Hematopoietic multipotent progenitor cell treated with erythropoietin and hydrocortisone succinate and interleukin-3 and kit ligand, for 8 days (in vitro differentiated cells): ENCODE results near the gene LFNG.
A peak's percentile ranks its signal among the peaks of the same experiment; 100 is the strongest.
"Not testable (repeated sequence)": the region's sequence is repeated elsewhere in the genome, so short reads cannot be mapped to it uniquely, and the experiment has no call there.

Experiments used
- DNase-seq: peaks from one replicate; pipeline ENCODE4 v3.0.0-alpha.2; 2015

The LFNG gene

DNA sequence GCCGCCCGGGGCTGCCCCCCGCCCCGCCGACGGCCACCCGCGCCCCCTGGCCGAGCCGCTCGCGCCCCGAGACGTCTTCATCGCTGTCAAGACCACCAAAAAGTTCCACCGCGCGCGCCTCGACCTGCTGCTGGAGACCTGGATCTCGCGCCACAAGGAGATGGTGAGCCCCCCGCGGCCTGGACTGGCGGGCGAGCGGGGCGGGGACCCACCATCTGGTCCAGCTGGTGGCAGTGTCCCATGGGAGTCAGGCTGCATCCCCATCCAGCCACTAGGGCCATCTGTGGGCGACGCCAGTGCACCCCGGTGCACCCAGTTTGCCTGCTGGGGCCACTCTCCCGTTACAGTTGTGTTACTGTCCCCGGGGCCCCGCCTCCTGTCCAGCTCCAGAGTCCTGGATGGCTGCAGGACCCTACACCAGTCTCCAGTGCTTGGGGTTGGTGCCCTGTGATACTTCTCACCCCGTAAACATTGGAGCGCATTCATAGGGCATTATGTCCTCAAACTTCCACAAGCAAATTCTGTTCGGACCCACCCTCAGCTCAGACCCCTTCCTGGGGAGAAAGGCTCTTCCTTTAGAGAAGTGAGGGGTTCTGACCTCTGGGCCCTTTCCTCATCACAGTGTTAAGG, 672 bp downstream of the LFNG start:
- DNase-seq, result no peak

DNA sequence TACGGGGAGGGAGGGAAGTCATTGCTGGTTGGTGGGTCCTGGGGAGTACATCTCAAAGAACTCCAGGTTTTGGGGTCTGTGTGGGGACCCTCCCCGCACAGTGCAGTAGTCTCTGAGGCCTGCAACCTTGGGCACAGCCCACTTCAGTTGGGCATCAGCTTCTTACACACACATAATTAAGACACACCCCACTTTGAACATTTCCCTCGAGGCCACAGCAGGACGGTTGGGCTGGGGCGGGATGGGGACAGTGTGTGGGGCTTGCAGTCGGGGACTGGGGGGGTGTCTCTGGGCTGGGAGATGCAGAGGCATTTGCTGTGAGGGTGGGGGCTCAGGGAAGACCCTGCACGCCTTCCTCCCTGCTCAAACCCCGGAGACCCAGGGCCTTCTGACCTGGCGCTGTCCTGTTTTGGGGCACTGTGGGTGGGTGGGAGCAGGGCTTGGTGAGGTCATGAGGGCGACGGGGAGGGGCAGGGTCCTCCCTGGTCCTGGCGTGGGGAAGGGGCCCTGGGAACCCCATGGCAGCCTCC, 1.3 kb downstream of the LFNG start:
- DNase-seq, result peak; percentile 27

DNA sequence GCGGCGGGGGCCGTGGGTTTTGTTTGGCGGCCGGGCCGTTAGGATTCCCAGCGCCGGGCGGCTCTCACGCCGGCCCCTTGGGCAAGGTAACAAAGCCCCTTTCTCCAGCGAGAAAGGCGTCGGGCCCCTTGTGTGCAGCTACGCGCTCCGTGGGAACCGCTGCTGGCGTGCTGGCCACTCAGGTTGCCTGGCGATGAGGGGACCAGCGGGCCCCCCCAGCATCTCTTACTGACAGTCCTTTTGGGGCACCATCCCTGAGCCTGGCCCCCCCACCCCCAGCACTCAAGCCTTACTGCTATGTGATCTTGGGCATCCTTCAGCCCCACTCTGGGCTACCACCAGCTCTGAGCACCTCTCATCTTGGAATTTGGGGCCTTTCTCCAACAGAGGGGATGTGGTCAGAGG, 1.8 kb downstream of the LFNG start:
- no peak for DNase-seq

DNA sequence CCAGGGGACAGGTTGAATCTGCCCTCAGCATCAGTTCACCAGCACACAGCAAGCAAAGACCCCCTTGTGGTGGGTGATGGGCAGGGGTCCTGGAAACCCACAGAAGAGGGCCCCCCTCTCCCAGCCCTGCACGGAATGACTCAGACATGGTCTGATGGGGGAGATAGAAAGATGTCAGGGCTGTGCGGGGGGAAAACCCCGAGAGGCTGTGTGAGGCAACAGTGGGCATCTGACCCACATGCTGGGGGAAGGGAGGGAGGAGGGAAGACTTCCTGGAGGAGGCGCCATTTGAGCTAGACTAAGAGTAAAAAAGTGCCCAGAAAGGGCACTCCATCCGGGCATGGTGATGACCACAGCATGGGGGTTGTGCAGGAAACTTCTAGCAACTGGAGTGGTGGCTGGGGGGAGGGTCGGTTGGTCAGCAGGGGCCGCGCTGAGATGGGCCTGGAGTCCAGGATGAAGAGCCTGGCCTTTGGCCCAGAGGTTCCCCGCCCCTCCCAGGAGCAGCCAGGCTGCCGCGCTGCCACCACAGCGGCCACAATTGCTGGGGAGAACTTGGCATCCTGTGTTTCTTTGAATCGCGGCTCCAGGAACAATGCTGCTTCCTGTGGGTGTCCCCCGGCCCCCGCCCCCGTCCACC, 2.5 kb downstream of the LFNG start:
- peak; percentile 37 for DNase-seq

DNA sequence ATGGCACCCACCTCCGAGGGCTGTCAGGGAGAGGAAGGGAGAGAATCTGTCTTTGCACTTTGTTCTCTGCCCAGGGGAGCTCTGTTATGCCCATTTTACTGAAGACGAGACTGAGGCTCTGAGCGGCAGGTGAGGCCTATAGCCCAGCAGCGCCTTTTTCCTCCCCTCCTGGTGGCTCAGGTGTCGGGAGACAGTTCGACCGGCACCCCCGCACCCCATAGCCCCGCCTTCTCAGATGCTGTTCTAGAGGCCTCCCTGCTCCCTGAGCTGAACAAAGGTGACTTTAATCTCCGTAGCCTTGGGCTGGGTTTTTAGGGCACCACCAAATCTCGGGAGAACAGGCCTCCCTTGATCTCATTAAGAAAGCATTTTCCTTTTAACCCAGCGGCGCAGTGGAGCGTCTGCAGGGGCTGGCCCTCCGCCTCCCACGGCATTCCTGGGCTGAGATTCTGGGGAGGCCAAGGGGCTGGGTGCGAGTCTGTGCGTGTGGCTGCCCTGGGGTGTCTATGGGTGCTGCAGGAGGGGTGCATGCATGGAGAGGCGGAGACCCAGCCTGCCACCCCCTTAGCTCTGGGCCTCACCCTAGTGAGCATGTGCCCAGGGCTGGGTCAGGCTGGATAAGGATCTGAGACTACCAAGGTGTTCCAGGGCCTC, 3.3 kb downstream of the LFNG start:
- DNase-seq, result no peak

DNA sequence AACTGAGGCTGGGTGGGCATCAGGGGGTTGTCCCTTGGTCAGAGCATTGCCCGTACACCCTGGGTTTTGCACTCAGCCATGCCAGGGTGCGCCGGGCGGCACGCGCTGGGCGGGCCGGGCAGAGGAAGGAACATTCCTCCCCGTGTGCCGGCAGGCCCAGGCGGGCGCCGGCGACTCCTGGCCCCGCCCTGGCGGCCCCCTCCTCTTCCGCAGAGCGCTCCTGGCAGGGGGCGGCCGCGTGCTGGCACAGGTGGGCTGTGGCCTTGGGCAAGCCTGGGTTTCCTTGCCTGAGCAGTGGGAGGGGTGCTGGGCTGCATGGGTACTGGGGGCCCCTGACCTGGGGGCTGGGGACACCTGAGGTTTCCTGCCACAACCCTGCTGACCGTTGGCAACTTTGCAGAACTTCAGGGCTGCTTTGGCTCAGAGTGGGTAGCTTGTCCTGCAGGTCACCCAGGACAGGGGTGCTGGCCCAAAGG, 3.9 kb downstream of the LFNG start:
- DNase-seq, result no peak

DNA sequence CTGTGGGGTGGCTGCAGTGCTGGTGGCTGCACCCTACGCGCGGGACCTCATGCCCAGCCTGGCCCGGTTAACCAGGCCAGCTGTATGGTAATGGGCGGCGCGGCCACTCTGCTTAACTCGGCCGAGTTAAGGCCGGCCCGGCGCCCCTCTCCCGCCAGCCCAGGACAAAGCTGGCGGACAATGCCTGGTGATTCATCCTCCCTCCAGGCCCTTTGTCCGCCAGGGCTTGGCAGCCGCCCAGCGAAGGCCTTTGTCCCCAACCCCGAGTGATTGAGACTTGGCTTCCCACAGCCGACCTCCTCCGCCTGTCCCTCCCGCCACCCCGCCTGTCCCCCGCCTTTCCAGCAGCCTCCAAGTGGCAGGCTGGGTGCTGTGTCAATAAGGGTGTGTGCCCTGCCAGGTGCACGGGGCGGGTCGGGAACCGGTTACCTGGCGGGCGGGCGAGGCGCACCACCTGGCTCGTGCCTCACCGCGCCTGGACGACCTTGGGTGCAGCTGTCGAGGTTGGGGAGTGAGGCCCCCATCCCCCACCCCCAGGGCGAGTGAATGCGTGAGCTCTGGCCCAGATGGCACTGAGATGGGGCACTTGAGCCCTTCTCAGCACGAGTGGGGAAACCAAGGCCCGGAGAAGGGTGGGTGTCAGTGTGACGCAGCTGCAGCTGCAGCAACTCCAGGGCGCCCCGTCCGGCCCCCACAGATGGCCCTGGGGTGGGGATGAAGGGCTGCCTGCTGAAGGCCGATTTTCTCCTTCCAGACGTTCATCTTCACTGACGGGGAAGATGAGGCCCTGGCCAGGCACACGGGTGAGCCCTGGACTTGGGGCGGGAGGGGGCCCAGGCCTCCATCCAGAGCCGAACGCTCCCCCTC, 4.6 kb downstream of the LFNG start:
- no peak for DNase-seq

DNA sequence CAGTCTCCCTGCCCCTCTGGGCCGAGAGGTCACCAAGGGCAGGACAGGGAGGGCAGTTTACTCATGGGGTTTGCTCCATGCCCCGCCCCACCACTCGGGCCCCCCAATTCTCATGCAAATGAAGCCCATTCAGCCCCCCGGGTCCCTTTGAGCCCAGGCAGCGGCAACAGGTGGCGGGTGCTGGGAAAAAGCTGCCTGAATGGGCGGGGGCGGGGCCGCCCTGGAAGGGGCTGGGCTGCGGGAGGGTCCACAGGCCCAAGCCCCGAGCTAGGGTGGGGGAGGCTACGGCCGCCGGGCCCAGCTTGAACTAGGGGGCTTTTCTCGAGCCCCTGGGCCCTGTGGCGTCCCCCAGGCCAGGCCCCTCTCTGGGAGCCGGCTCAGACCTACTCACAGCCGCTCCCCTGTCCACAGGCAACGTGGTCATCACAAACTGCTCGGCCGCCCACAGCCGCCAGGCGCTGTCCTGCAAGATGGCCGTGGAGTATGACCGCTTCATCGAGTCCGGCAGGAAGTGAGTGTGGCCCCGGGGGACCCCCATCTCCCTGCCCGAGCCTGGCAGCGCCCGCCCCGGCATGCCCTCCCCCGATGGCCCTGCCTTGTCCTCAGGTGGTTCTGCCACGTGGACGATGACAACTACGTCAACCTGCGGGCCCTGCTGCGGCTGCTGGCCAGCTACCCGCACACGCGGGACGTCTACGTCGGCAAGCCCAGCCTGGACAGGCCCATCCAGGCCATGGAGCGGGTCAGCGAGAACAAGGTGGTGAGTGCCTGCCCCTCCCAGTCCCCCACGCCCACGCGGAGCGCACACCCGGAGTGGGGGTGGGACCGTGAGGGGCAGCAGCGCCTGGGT, 5.5 kb downstream of the LFNG start:
- no peak for DNase-seq

DNA sequence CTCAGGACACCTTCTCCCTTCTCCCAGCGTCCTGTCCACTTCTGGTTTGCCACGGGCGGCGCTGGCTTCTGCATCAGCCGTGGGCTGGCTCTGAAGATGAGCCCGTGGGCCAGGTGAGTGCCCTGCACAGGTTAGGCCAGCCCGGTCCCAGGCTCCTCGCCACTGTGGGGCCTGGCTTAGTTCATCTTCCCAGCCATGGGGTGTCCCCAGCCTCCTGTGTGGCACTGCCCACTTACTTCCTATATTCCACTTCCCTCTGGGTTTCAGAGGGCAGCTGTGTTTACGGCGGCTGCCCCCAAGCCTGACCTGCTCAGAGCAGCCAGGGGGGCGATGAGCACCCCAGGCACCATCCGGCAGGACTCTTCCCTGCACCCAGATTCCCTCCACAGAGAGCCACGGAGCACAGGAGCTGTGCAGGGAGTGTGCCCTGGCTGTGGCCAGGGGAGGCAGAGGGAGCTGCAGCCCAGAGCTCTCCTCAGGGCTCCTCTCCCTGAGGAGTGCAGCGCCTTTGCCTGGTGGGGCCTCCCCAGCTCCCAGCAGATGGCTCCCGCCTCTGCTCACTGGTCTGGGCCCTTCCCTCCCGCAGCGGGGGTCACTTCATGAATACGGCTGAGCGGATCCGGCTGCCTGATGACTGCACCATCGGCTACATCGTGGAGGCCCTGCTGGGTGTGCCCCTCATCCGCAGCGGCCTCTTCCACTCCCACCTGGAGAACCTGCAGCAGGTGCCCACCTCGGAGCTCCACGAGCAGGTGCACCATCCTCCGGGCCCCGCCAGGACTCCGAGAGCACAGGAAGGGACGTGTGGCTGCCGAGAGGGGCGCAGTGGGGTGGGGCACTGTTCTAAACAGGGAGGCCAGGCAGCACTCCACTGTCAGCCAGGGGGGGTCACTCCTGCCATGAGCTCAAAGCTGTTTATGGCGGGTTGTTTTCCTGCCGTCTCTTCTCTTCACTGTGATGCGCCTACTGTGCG, 6.4 kb downstream of the LFNG start:
- no peak for DNase-seq

DNA sequence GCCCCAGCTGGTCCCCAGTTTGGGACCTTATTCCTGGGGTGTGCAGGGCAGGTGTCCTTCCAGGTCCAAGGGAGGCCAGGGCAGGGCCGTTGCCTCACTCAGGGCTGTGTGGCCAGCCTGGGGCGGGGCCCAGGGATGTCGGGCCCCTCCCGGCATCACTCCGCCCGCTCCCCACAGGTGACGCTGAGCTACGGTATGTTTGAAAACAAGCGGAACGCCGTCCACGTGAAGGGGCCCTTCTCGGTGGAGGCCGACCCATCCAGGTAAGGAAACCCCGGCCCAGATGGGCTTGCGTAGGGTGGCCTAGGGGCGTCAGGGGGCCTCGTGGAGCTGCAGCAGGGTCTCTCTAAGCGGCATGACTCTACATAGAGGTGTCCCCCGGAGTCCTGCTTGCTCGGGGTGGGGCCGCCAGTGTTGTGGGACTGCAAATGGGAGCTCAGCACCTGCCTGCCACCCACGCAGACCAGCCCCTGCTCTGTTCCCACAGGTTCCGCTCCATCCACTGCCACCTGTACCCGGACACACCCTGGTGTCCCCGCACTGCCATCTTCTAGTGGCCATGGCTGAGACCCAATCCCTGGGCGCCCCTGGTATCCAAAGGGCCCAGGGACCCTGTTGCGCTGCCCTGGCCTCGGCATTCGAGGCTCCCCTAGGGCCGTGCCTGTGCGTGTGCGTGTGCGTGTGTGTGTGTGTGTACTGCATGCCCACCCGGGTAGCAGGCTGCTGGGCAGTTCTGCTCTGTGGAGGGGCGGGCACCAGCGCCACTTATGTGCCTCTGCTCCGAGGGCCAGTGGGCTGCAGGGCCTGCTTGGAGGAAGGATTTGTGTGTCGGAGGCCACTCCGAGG, 7.3 kb downstream of the LFNG start:
- no peak for DNase-seq

DNA sequence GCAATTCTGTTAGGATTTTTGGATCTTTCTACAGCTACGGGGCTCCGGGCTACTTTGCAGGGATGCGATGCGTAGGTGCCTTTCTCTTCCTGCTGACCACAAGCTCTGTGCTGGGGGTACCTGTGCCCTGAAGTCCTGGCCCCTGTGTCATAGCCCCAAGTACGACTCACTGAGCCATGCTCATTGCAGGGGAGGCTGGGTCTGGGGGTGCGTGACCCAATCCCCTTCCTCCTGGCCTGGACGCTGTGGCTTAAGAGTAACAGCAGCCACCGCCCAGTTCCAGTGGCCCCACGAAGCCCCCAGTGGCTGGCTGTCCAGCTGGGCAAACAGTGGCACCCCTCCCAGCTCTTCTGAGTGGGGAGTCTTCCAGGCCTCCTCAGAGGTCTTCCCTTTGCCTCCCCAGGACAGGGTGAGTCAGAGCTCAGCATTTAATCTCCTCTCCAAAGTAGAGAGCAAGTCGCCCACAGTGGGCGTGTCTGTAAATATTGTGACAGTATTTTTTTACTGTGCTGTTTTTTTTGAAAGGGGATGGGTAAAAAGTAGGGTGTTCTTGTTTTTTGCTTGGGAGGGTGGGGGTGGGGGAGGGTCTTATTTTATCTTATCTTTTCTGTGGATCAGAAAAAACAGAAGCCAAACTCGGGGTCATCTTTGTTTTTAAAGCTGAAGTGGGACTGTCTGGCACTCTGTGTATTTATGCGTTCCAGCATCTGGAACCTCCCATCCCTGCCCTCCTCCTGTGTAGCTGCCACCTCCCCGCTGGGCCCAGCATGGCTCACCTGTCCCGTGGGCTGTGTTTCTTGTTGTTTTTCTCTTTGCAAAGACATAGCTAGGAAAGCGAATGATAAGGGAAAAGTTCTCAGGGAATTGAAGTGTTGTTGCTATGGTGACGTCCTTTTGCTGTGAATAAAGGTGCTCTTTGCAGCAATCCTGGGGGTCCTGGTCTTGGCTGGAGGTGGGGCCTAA, 8.2 kb downstream of the LFNG start:
- peak; percentile 68 for DNase-seq

DNA sequence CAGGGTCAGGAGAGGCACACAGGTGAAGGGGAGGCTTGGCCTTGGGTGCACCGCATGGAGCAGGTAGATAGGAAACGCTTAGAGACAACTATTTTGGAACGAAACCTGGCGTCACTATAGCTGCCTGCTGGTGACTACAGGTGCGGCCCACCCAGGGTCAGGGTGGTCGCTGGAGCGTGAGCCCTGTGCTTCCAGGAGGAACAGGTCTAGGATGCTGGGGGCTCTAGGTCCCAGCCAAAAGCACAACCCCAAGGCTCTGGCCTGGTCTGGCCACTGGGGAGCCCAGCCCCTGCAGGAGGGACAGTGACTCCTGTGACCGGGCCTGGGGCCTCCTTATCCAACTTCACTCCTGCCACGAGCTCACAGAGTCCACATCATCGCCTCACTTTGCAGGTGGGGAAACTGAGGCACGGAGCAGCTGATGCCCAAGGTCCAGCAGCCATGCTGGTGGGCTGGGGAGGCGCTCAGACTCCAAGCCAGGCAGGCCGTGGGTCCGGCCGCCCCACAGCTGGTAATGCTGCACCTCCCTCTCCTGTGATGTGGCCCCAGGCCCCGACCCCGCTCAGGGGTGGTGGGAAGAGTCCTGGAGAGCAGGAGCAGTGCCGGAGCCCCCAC, 9.0 kb downstream of the LFNG start:
- DNase-seq, result no peak

DNA sequence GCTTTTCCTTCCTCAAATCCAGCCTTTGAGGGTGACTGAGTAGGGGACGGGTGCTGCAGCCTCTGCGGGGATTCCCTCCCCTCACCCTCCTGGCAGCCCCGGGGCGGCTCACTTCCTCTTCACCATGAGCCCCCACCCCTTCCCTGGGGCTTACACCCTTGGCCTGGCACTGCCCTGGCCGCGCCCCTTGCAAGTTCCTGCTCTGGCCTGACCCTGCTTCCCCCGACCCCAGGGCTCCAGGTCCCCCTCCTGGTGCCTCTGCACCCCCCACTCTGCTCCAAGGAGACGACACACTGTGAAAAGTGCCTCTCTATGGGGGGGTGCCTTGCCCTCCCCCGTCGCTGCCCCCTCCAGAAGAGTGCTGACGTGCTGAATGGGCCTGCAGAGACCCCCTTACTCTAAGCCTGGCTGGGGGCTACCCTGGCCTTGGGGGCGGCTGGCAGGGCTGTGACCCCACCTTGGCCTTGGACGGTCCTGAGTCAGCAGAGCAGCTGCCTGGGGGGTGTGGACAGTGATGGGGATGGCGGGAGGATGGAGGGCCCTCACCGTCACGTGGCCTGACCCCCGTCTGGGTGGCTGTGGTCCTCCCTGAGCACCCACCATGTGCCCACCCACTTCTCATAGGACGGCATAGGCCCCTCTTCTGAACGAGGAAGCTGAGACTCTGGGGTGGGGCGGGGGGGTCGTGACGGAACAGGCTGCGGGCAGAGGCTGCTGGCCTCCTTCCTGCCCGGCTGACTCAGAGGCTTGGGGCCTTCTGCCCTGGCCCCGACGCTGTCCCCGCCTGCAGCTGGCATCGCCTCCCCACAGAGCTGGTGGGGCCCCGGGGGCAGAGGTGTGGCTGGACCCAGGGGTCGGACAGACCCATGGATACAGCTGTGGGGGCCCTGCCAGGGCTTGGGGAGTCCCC, 9.8 kb downstream of the LFNG start:
- DNase-seq, result no peak

DNA sequence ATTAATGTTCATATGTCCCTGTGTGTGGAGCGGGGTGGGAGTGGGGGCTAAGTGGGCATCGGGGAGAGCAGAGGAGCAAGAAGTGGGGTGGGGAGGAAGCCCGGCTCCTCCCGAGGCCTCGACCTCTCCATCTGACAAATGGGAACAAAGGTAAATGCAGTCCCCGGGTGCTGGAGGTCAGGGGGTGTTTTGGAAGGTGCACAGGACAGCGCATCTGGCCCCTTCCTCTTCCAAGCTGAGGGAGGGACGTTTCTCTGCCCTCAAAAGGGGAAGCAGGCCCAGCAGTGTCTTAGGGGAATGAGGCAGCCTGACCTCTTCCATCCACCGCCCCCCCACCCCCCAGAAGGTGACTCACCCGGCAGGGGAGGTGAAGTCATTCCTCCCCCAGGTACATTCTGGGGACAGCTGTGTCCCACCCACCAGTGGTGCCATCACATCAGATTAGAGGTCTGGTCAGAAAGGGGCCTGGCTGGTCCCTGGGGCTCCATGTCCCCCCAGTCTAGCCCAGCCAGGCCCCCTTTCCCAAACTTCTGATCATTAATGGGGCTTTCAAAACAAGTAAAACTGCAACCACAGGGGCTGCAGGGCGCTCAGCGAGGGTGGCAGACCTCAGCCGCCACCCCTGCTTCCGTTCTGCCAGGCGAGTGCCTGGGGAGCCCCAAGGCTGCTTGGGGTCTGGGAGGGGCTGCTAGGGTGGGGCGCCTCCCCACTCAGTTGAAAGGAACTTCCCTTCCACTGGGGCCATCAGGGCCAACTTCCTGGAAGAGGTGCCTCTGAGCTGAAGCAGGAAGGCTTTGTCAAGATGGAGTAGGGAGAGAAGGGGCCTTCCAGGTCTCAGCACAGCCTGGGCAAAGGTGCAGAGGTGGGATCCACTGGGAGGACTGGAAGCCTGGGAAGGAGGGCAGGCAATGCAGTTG, 10.8 kb downstream of the LFNG start:
- peak; percentile 36 for DNase-seq

DNA sequence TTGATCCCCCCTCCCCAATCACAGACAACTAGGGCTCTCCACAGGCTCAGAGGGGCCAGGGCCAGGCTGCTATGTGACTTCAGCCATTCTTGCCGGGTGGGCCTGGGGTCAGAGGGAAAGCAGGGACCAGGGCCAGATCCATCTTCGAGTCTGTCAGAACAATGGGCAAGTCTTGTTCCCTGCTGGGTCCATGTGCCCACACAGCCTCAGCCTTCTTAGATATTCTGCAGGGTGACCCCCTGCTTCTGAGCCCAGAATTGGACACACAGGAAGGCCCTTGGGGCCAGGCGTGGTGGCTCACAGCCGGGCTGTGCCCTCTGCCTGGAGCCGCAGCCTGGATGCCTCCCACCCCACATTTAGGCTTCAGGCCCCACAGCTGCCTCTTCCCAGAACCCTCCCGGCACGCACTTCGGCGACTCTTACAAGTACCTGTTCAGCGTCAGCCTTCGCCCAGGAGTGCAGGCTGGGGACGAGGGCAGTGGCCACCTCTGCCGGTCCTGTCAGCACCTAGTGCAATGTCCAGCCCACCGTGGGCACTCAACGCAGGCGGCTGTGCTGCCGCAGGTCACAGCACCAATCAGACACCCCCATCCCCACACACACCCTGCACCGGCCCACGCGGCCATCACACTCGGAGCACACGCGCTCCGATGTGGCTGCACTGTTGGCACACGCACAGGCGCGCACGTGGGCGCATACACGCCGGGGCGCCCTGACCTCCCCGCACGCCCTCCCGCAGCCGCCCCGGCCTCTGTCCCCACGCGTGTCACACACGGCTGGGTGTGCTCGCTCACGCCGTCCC, 11.6 kb downstream of the LFNG start:
- not testable (repeated sequence) for DNase-seq
